T-helper 1 cell (primary cell): ENCODE measurements around the gene ITIH3.

Experiments
- DNase-seq, 5 donors: peaks; one replicate each; pipeline ENCODE4 v3.0.0-alpha.2; 2012 to 2020

The ITIH3 gene

GRCh38 chr3:52779011-52779836 lies 15.4 kb upstream of the ITIH3 start:
- DNase-seq, result no peak

DNA sequence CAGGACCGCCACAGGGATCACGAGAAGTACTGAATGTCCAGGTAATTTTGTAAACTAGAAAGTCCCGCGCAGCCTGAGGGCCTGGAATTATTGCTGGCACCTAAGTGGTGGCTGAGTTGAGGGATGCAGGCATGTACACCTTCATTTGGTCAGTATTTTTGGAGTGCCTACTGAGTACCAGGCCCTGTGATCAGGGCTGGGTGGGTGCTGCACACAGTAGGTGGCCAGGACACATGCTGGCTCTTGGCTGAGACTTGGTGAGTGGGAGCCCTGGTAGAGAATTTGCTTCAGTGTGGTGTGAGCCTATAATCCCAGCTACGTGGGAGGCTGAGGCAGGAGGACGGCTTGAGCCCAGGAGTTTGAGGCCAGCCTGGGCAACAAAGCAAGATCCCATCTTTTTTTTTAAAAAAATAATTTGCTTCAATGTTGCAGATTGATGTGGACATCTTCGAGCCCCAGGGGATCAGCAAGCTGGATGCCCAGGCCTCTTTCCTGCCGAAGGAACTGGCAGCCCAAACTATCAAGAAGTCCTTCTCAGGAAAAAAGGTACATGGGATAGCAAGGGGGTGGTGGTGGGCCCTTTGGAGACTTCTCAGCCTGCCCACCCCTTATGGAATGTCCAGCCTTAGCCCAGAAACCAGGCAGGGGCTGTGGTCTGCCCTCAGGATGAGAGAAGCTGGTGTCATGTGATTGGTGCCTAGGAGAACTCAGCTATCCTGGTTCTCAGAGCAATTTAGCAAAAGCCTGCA lies 14.6 kb upstream of the ITIH3 start:
- DNase-seq, result no peak

GRCh38 chr3:52781741-52782140 lies 12.9 kb upstream of the ITIH3 start:
- DNase-seq, result no peak

GRCh38 chr3:52782412-52783210 lies 12.0 kb upstream of the ITIH3 start:
- no peak for DNase-seq

GRCh38 chr3:52783211-52783555 lies 11.4 kb upstream of the ITIH3 start:
- no peak for DNase-seq

DNA sequence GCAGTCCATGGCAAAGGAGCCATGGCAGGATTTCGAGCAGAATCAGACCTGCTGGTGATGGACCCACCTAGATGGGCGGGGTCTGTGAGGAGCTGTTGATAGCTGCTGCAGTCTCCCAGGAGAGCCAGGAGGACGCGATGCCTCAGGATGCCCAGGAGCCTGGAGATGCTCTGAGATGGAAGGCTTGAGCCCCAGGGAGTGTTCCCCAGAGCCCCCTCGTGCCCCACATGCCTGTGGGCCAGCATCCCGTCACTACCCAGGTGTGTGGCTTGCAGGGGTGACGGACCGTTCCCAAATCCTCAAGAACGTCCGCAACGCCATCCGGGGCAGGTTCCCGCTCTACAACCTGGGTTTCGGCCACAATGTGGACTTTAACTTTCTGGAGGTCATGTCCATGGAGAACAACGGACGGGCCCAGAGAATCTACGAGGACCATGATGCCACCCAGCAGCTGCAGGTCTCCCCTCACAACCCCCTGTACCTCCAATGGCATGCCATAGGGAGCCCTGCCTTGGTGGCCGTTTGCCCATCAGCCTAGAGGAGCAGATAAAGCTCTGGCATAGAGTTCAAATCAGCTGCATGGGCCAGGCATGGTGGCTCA lies 10.5 kb upstream of the ITIH3 start:
- DNase-seq, result no peak

DNA sequence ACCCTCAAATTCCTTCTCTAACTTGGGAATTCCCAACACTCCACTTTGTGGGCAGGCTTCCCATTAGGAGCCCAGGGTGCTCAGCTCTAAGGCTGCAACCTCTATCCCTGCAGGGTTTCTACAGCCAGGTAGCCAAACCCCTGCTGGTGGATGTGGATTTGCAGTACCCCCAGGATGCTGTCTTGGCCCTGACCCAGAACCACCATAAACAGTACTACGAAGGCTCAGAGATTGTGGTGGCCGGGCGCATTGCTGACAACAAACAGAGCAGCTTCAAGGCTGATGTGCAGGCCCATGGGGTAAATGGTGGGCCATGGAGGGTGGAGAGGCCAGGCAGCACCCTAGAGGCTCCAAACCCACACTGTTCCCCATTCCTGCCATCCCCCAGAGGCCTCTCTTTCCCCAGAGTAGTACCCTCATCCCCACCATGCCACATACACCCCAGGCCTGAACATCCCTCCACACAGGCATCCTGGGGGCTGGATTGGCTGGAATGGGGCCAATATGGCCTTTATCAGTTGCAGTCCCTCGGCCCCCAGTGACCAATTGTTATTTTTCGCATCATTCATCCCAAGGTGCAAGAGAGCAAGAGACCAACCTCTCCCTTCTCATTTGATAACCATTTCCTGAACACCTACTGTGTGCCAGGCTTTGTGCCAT lies 9.5 kb upstream of the ITIH3 start:
- DNase-seq, result no peak

DNA sequence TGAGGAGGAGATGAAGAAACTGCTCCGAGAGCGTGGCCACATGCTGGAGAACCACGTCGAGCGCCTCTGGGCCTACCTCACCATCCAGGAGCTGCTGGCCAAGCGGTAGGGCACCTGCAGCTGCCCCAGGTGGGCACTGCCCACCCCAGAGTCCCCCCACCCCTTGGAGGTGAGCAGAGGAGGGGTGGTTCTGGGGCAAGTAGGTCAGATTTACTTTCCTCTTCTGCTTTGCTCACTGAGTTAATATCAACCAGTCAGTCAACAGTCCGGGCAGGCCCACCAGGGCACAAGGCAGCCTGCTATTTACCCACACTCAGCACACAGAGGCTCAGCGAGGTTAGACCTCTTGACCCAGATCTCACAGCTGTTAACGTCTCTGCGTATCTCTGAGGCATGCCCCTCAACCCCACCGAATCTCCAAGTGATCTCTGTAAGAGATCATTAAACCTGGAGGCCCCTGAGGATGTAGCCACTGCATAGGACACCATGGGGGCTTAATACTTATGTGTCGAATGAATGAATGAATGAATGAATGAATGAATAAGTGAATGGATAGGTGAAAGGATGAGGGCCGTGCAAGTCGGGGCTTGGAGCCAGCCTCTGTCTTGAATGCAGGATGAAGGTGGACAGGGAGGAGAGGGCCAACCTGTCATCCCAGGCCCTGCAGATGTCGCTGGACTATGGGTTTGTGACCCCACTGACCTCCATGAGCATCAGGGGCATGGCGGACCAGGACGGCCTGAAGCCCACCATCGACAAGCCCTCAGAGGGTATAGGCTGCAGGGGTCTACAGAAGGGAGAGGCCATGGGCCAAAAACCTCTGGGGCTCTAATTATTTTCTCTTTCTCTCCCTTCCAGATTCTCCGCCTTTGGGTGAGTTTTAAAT lies 8.0 kb upstream of the ITIH3 start:
- no peak for DNase-seq

DNA sequence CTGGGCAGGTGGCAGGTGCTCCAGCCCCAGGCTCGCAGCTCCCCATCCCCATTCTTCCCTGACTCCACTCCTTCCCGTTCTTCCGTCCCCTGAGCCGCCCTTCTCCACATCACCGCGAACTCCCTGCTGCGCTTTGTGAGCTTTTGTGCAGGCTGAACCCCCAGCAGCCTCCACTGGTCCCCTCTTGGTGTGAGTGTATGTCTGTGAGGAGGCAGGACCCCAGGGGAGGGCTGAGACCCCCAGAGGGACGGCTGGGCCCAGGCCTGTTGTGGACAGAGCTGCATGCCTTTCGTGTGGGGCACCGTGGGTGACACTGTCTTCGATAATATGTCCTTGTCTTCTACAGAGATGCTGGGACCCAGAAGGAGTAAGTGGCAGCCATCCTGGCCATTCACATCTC lies 7.3 kb upstream of the ITIH3 start:
- no peak for DNase-seq

DNA sequence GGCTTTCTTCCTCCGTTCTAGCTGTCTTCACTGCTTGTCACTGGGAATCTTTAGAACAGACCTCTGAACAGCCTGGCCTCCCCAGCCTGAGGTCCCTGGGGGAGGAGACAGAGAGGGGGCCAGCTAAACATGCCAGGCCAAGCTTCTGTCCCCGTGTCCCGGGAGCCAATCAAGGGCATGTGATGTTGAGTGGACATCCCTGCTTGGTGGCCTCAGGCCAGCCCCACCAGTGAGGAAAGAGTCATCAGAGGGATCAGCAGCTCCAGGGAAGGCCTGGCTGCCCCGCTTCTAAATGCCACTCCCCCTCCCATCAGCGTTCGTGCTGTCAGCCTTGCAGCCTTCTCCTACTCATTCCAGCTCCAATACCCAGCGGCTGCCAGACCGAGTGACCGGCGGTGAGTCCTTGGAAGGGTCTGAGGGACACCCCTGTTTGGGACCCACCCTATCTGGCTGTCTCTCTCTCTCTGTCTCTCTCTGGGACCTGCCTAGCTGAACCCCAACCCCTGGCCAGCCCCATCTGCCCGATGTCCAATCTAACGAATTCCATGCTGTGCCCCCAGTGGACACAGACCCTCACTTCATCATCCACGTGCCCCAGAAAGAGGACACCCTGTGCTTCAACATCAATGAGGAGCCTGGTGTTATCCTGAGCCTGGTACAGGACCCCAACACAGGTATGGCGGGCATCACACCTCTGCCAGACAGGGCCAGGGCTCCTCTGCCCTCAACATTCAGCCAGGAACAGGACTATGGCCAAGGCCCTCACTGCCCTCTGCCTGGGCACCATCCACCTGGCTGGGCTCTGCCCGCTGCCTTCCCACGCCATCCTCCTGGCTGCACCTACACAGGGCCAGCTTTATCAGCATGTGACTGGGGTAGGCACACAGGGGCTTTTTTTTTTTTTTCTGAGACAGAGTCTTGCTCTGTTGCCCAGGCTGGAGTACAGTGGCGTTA lies 6.6 kb upstream of the ITIH3 start:
- DNase-seq, result no peak

- no peak for DNase-seq
Measured at GRCh38 chr3:52788890-52789745, 5.5 kb upstream of the ITIH3 start.

- DNase-seq, result no peak
Measured at GRCh38 chr3:52789746-52790040, 4.9 kb upstream of the ITIH3 start.

GRCh38 chr3:52790337-52790736 lies 4.3 kb upstream of the ITIH3 start:
- DNase-seq, result no peak

GRCh38 chr3:52790741-52791140 lies 3.9 kb upstream of the ITIH3 start:
- DNase-seq, result no peak

DNA sequence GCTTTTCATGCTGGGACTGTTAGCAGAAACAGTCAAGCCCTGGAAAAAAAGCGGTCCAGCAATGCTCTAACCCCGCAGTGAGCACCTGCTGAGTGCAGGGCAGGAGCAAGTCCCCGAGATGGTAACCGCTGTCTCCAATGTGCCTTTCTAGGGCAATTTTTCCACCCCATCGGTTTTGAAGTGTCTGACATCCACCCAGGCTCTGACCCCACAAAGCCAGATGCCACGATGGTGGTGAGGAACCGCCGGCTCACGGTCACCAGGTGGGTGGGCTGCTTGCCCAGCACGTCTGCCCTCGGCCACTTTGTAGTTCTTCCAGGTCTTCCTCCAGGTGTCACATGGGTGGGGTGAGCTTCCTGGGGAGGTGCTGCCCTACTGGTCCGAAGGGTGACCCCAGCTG lies 3.2 kb upstream of the ITIH3 start:
- DNase-seq, result no peak

- DNase-seq, result no peak
Measured at GRCh38 chr3:52791928-52792327, 2.7 kb upstream of the ITIH3 start.

- DNase-seq, result no peak
Measured at GRCh38 chr3:52792413-52792812, 2.2 kb upstream of the ITIH3 start.

DNA sequence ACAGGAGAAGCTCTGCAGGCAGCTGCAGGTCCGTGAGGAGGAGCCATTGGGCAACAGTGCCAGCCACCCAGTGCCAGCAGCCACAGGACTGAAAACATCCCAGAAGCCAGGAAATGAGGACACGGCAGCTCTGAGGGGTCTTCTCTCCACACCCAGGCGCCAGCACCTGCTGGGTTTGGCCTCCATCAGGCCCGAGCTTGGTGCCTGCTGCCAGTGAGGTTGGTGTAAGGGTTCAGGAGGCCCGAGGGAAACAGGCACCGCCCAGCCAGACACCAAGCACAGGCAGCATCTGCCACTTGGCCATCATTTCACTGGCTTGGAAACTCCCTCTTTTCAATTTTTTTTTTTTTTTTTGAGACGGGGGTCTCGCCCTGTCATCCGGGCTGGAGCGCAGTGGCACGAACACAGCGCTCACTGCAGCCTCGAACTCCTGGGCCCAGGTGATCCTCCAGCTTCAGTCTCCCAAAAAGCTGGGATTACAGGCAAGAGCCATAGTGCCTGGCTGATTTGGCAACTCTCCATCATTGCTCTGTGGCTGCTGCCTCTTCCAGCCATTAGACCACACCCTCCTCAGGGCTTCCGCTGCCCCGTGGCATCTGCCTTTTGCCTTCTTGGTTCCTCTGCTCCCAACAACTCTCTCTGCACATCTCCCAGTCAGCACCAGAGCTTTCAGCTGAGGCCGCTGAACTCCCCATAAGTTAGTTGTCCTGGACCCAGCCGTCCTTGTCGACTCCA lies 1.5 kb upstream of the ITIH3 start:
- no peak for DNase-seq
